HG03432 (cell line): ENCODE measurements around the gene SLCO4A1.
A peak's percentile ranks its signal among the peaks of the same experiment; 100 is the strongest.

Source experiments
- ATAC-seq: cut with Tn5 transposase; IDR thresholded peaks from one replicate; pipeline ENCODE4 v1.9.1; 2021; ENCODE audit warnings: mild to moderate bottlenecking, moderate library complexity; ENCODE audit not compliant: unreplicated experiment

SLCO4A1 gene

DNA sequence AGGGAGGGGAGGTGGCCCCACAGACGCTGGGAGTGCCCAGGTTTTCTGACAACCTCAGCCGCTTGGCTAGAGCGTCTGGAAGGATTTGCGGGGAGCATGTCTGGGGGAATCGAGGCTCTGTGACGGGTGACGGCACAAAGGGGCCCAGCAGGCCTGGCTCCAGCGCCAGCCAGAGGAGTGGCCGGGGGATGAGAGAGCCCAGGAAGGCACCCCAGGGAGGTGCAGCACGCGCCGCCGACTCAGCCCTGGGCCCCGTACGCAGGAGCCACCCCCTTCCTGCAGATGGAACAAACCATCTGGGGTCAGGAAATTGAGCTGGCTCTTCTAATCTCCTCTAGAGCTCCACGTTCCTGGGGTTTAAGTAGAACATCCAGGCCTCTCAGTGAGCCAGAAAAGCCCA lies 5.9 kb upstream of the SLCO4A1 start:
- ATAC-seq = no peak

- ATAC-seq = no peak
Measured at GRCh38 chr20:62637110-62637509, 5.2 kb upstream of the SLCO4A1 start.

DNA sequence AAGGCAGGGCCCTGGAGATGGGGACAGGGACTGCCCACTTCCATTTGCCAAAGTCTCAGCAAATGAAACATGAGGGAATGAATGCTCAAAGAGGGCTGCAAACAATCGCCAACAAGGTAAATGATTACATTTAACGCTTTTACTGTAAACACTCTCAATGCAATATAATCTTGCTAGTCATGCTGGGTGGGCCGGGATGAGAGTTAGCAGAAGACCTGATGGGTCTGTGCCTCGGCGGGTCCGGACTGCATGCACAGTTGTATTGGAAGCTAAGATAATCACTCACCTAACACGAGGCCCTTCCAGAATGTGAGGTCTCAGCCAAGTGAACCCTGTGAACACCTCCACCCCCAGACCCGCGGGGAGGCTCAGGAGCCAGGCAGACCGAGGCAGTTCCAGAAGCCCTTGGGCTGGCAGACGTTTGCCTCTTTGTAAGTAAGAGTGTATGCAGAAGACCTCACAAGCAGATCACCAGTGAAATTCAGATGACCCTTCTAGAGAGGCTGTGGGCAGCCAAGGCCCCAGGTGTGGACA lies 4.7 kb upstream of the SLCO4A1 start:
- ATAC-seq = no peak

GRCh38 chr20:62638055-62638570 lies 4.2 kb upstream of the SLCO4A1 start:
- ATAC-seq = no peak

GRCh38 chr20:62638679-62639406 lies 3.5 kb upstream of the SLCO4A1 start:
- ATAC-seq = no peak

DNA sequence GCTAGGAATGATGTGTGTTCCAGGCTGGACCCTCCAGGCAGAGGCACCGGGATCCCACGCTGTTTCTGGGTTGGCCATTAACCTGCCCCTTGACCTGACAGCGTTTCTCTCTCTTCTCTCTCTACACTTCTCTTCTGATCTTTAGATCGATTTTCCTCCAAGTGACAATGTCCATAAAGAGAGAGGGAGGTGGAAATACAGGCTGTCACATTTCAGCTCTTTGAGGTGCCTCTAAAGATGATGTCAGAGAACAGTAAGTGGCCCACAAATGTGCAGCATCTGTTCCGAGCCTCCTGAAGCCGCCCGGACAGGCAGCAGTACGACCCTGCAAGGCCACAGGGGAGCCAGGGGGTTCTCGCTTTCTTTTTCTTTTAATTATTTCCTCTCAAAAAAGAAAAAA lies 2.5 kb upstream of the SLCO4A1 start:
- ATAC-seq = no peak

DNA sequence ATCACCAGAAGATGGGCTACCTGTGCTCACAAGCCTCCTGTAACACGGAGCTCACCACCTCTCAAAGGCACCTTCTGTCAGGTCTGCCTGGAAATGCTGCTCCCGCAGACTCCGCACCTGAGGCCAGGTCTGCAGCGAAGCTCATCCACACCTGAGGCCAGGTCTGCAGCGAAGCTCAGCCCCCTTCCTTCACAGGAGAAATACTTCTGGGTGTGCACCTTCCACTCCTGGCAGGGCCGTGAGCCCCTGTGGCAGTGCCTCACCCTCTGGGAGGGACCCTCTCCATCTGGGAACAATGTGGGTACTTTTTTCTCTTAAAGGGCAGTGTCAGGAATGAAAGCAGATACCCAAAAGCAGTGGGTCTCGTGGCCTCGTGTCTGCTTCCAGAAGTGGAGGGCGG lies 1.4 kb upstream of the SLCO4A1 start:
- no peak for ATAC-seq

DNA sequence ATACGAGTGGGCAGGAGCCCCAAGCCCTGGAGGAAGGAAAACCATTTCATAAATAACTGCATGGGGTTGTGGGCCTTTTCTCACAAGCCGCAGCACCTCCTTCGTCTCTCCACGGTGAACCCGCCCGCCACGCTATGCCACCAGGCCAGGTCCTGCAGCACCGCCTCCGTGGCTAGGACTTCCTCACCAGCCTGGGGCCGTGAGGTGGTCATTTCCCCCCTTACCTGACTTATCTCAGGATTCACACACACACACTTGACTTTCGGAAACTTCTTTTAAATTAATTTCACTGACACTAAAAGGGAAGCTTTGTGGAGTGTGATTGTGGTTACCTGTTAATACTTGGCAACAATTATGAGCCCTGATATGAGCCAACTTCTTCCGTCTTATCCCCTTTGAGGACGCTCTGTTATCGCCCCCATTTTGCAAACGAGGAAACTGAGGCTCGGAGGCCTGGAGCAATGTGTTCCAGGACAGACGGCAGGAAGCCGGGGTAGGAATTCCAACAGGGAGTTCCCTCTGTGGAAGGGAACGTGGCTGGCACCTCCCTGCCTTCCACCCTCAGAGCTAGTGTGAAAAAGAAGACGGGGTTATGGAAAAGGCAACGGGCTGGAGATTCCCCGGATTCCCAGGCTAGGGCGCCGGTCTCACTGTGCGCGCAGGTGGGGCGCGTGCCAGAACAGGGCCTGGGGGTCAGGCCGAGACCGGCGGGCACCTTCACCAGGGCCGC lies 817 bp upstream of the SLCO4A1 start:
- ATAC-seq = no peak

GRCh38 chr20:62642666-62643520 lies 590 bp downstream of the SLCO4A1 start:
- peak; percentile 22 for ATAC-seq

- ATAC-seq = no peak
Measured at GRCh38 chr20:62643521-62644043, 1.3 kb downstream of the SLCO4A1 start.

GRCh38 chr20:62644044-62644795 lies 1.9 kb downstream of the SLCO4A1 start:
- ATAC-seq = no peak

- no peak for ATAC-seq
Measured at GRCh38 chr20:62644802-62645496, 2.6 kb downstream of the SLCO4A1 start.

- no peak for ATAC-seq
Measured at GRCh38 chr20:62645613-62646012, 3.3 kb downstream of the SLCO4A1 start.

DNA sequence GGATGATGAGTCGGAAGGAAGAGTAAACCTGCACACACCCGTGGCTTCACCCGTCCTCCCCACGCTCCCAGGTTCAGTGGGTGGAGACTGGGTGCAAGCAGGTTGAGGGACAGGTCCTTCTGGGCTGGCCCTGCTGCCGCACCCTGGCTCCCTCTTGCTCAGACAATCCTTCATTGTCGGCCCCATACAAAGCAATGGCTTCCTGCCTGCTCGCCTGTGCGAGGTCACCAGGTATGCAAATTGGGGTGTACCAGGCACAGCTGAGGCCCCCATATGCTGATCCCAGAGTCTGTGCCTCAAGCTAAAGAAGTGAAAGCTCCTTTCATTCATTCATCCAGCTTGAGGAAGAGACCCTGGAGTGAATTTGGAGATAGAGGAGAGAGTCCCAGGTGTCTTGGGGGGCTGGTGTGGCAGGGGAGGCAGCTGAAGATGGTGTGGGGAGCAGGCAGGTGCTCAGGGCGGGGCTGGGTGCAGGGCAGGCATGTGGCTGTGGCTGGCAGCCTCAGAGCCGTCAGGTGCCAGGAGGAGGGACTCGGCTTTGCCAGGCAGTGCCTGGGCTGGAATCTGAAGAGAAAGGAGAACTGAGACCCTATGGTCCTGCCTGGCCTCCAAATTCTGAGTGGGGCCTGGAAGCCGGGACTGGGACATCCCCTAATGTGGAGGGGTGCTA lies 4.7 kb downstream of the SLCO4A1 start:
- ATAC-seq = no peak

GRCh38 chr20:62647521-62648317 lies 5.4 kb downstream of the SLCO4A1 start:
- ATAC-seq = no peak

GRCh38 chr20:62648318-62648995 lies 6.2 kb downstream of the SLCO4A1 start:
- no peak for ATAC-seq

- no peak for ATAC-seq
Measured at GRCh38 chr20:62649140-62649539, 6.8 kb downstream of the SLCO4A1 start.
